Neuronal stem cell (in vitro differentiated cells): ENCODE results near the gene PCBD1.

ENCODE experiments used
- DNase-seq: peaks from one replicate; pipeline ENCODE4 v3.0.0-alpha.2; 2013; ENCODE audit warnings: low spot score
- H2AFZ ChIP-seq: one replicate; pipeline ENCODE4 v1.6.1; 2013; ENCODE audit warnings: mild to moderate bottlenecking, low read length, inconsistent platforms
- H2AK5ac ChIP-seq: 2 replicates; pipeline ENCODE4 v1.6.1; 2013; ENCODE audit warnings: low read depth, mild to moderate bottlenecking, inconsistent platforms, low read length, moderate library complexity, mixed read lengths
- H2BK120ac ChIP-seq: 2 replicates; pipeline ENCODE4 v1.6.1; 2013; ENCODE audit warnings: low read depth, mild to moderate bottlenecking, inconsistent platforms, low read length, moderate library complexity, mixed read lengths
- H2BK12ac ChIP-seq: one replicate; pipeline ENCODE4 v1.6.1; 2013; ENCODE audit warnings: low read length, inconsistent platforms
- H2BK15ac ChIP-seq: 2 replicates; pipeline ENCODE4 v1.6.1; 2013; ENCODE audit warnings: mild to moderate bottlenecking, low read length, inconsistent platforms, mixed read lengths
- H2BK5ac ChIP-seq: one replicate; pipeline ENCODE4 v1.6.1; 2013; ENCODE audit warnings: inconsistent platforms, mild to moderate bottlenecking, low read length, moderate library complexity
- H3K14ac ChIP-seq: one replicate; pipeline ENCODE4 v1.6.1; 2013; ENCODE audit warnings: low read length, inconsistent platforms
- H3K18ac ChIP-seq: 2 replicates; pipeline ENCODE4 v1.6.1; 2013; ENCODE audit warnings: low read length, inconsistent platforms
- H3K23ac ChIP-seq: 2 replicates; pipeline ENCODE4 v1.6.1; 2013; ENCODE audit warnings: low read depth, mild to moderate bottlenecking, mixed read lengths, low read length, inconsistent platforms; ENCODE audit not compliant: poor library complexity
- H3K27ac ChIP-seq: replicated peaks from 3 replicates; pipeline ENCODE4 v1.5.1; 2013; ENCODE audit warnings: low read length, inconsistent platforms
- H3K27me3 ChIP-seq, 3 experiments: 2 replicates each; pipeline ENCODE4 v1.6.1; 2013; ENCODE audit warnings: low read length in 3 of 3, mild to moderate bottlenecking in 2 of 3, inconsistent platforms in 1 of 3, low read depth in 1 of 3, mixed read lengths in 1 of 3, moderate library complexity in 1 of 3; ENCODE audit not compliant: control insufficient read depth in 3 of 3, insufficient read depth in 3 of 3
- H3K36me3 ChIP-seq, 2 donors: replicated peaks in 1 of 2; 2 replicates each; pipeline ENCODE4 v1.6.1; 2013; ENCODE audit warnings: low read length in 2 of 2; ENCODE audit not compliant: control insufficient read depth in 2 of 2, insufficient read depth in 2 of 2
- H3K4ac ChIP-seq: 2 replicates; pipeline ENCODE4 v1.6.1; 2013; ENCODE audit warnings: inconsistent platforms, mild to moderate bottlenecking, low read length, moderate library complexity
- H3K4me1 ChIP-seq, 2 donors: 1 replicate in 1 of 2; 2 replicates in 1 of 2; pipeline ENCODE4 v1.6.1; 2013; ENCODE audit warnings: low read length in 2 of 2, low read depth in 1 of 2; ENCODE audit not compliant: control insufficient read depth in 2 of 2, insufficient read depth in 1 of 2
- H3K4me2 ChIP-seq: one replicate; pipeline ENCODE4 v1.6.1; 2013; ENCODE audit warnings: mild to moderate bottlenecking, low read length, inconsistent platforms; ENCODE audit not compliant: insufficient read depth, poor library complexity, severe bottlenecking
- H3K4me3 ChIP-seq, 2 donors: 2 replicates each; pipeline ENCODE4 v1.5.1; 2013; ENCODE audit warnings: low read length in 2 of 2, mild to moderate bottlenecking in 2 of 2, inconsistent platforms in 1 of 2, moderate library complexity in 1 of 2
- H3K79me1 ChIP-seq: one replicate; pipeline ENCODE4 v1.6.1; 2013; ENCODE audit warnings: low read depth, mild to moderate bottlenecking, inconsistent platforms, low read length, moderate library complexity
- H3K9ac ChIP-seq: one replicate; pipeline ENCODE4 v1.6.1; 2013; ENCODE audit warnings: mild to moderate bottlenecking, low read depth, low read length, inconsistent platforms; ENCODE audit not compliant: poor library complexity
- H3K9me3 ChIP-seq, 2 donors: replicated peaks in 1 of 2; 2 replicates each; pipeline versions ENCODE3 to v1.6.1; 2013; ENCODE audit warnings: low read length in 2 of 2, mild to moderate bottlenecking in 2 of 2, inconsistent platforms in 1 of 2, low read depth in 1 of 2, mixed read lengths in 1 of 2, moderate library complexity in 1 of 2; ENCODE audit not compliant: control insufficient read depth in 2 of 2, insufficient read depth in 1 of 2
- H4K8ac ChIP-seq: one replicate; pipeline ENCODE4 v1.6.1; 2013; ENCODE audit warnings: low read depth, mild to moderate bottlenecking, inconsistent platforms, low read length, moderate library complexity
- H4K91ac ChIP-seq: one replicate; pipeline ENCODE4 v1.6.1; 2013; ENCODE audit warnings: low read length, low read depth, mild to moderate bottlenecking, inconsistent platforms; ENCODE audit not compliant: poor library complexity
- WGBS, 2 donors: extraction: QIAGEN DNeasy Blood & Tissue Kit; methylation state at CpG; one replicate each; pipeline ENCODE4 v1.1.7; 2013; ENCODE audit warnings: missing lambda C conversion rate in 2 of 2, mixed read lengths in 1 of 2; ENCODE audit not compliant: insufficient read length in 2 of 2, insufficient replicate concordance in 1 of 2; ENCODE audit errors: extremely low coverage in 2 of 2; 5-methylcytosine and 5-hydroxymethylcytosine counted together

The PCBD1 gene

GRCh38 chr10:70834441-70835151, 53.8 kb downstream of the PCBD1 start:
- Histone ChIP-seq H3K9ac (no peak overlapping the region), H2BK5ac (no peak overlapping the region), H3K4me2 (no peak overlapping the region), H2BK15ac (no peak overlapping the region), H3K79me1 (no peaks in the 10 kb centered on the region), H4K8ac (no peak overlapping the region), H2BK12ac (no peak overlapping the region), H3K14ac (no peak overlapping the region), H3K9me3 (peaks cover 0 to 6% of the 10 kb centered on the region in 2 donors), H3K27ac (no peak overlapping the region), H3K4ac (no peak overlapping the region), H3K27me3 (no peaks in the 10 kb centered on the region), H3K4me3 (no peak overlapping the region), H2BK120ac (no peak overlapping the region), H3K36me3 (peaks cover 2 to 56% of the 10 kb centered on the region in 2 donors), H4K91ac (no peak overlapping the region), H3K18ac (no peak overlapping the region), H3K23ac (no peak overlapping the region), H2AFZ (no peak overlapping the region), H3K4me1 (no peaks in the 10 kb centered on the region), H2AK5ac (no peak overlapping the region)
- no CpG with 5 or more reads among the region's 7 CpGs for WGBS, 2 donors
- DNase-seq = no peak

GRCh38 chr10:70834021-70834420, 54.3 kb downstream of the PCBD1 start:
- Histone ChIP-seq H3K4me1 (no peaks in the 10 kb centered on the region), H3K79me1 (no peaks in the 10 kb centered on the region), H3K27ac (no peak overlapping the region), H3K14ac (no peak overlapping the region), H2BK12ac (no peak overlapping the region), H3K23ac (no peak overlapping the region), H3K9ac (no peak overlapping the region), H3K36me3 (peaks cover 2 to 58% of the 10 kb centered on the region in 2 donors), H3K18ac (no peak overlapping the region), H3K4me3 (no peak overlapping the region), H4K91ac (no peak overlapping the region), H3K9me3 (peaks cover 0 to 6% of the 10 kb centered on the region in 2 donors), H2BK15ac (no peak overlapping the region), H2AK5ac (no peak overlapping the region), H2AFZ (no peak overlapping the region), H3K4me2 (no peak overlapping the region), H3K27me3 (no peaks in the 10 kb centered on the region), H2BK120ac (no peak overlapping the region), H3K4ac (no peak overlapping the region), H2BK5ac (no peak overlapping the region), H4K8ac (no peak overlapping the region)
- DNase-seq = no peak
- no CpG with 5 or more reads among the region's 5 CpGs for WGBS, 2 donors

- no peak overlapping the region for H3K23ac ChIP-seq
- H3K14ac ChIP-seq = no peak overlapping the region
- no peak overlapping the region for H2AK5ac ChIP-seq
- WGBS, 2 donors = no CpG with 5 or more reads among the region's 2 CpGs
- no peak for DNase-seq
- H2BK15ac ChIP-seq = no peak overlapping the region
- no peak overlapping the region for H3K4me3 ChIP-seq
- peaks cover 0 to 6% of the 10 kb centered on the region in 2 donors for H3K9me3 ChIP-seq
- peaks cover 2 to 58% of the 10 kb centered on the region in 2 donors for H3K36me3 ChIP-seq
- no peak overlapping the region for H3K18ac ChIP-seq
- H3K79me1 ChIP-seq = no peaks in the 10 kb centered on the region
- H2BK5ac ChIP-seq = no peak overlapping the region
- H2BK12ac ChIP-seq = no peak overlapping the region
- no peak overlapping the region for H4K91ac ChIP-seq
- no peak overlapping the region for H3K4me2 ChIP-seq
- H3K9ac ChIP-seq = no peak overlapping the region
- no peak overlapping the region for H2BK120ac ChIP-seq
- no peak overlapping the region for H2AFZ ChIP-seq
- no peaks in the 10 kb centered on the region for H3K4me1 ChIP-seq
- no peaks in the 10 kb centered on the region for H3K27me3 ChIP-seq
- H3K27ac ChIP-seq = no peak overlapping the region
- no peak overlapping the region for H4K8ac ChIP-seq
- H3K4ac ChIP-seq = no peak overlapping the region
Observed at GRCh38 chr10:70833601-70834000, 54.8 kb downstream of the PCBD1 start.
